HepG2 (cell line): Measurements from ENCODE around the gene THRB. TPM values are rescaled to one million over a fixed set of nuclear protein-coding genes. Genes with fewer than 3 reads are reported as not detected.

Experiments used
- ATF1 ChIP-seq: IDR thresholded peaks from 2 replicates; pipeline ENCODE4 v1.6.1; 2016; ENCODE audit warnings: mild to moderate bottlenecking, control low read depth
- IRF2 ChIP-seq: IDR thresholded peaks from 2 replicates; pipeline ENCODE4 v1.6.1; 2018; ENCODE audit warnings: missing genetic modification reagents, missing compliant biosample characterization
- NFKBIZ ChIP-seq: IDR thresholded peaks from 2 replicates; pipeline ENCODE4 v1.6.1; 2018; ENCODE audit warnings: missing genetic modification reagents, missing compliant biosample characterization
- NR2F1 ChIP-seq, 2 experiments: fragments of 450-650 bp in 1 of 2; formaldehyde crosslinking in 1 of 2; IDR thresholded peaks; 2 replicates each; pipeline versions ENCODE4 v1.5.0 to v1.6.1; 2016 to 2020; ENCODE audit warnings: mild to moderate bottlenecking in 1 of 2, missing compliant biosample characterization in 1 of 2, missing genetic modification reagents in 1 of 2, moderate library complexity in 1 of 2
- RBFOX2 ChIP-seq: fragments of 200-400 bp; formaldehyde crosslinking; IDR thresholded peaks from 2 replicates; pipeline ENCODE4 v1.6.1; 2017; ENCODE audit warnings: low read depth, mild to moderate bottlenecking, low read length
- SAP130 ChIP-seq: IDR thresholded peaks from 2 replicates; pipeline ENCODE4 v1.6.1; 2016; ENCODE audit warnings: low read depth
- ZNF264 ChIP-seq: sonication (generic); formaldehyde crosslinking; IDR thresholded peaks from 2 replicates; pipeline ENCODE4 v1.4.0; 2020; ENCODE audit warnings: missing genetic modification reagents
- ZNF781 ChIP-seq: sonication (generic); formaldehyde crosslinking; IDR thresholded peaks from 2 replicates; pipeline ENCODE4 v1.5.1; 2020; ENCODE audit warnings: borderline replicate concordance, mild to moderate bottlenecking, missing genetic modification reagents; ENCODE audit errors: not compliant biosample characterization
- ZNF879 ChIP-seq: sonication (generic); formaldehyde crosslinking; IDR thresholded peaks from 2 replicates; pipeline ENCODE4 v1.8.1; 2023; ENCODE audit warnings: missing genetic modification reagents
- polyA plus RNA-seq, 8 experiments: library from polyadenylated mRNA; depleted of rRNA in 3 of 8; stranded (reverse) in 7 of 8; unstranded in 1 of 8; fragments of >200 nt; fragmentation: Illumina TruSeq in 4 of 8; extraction: Trizol in 4 of 8; gene quantifications; 2 replicates each; pipeline versions ENCODE4 v1.2.1 to v1.2.3, GENCODE V29; 2011 to 2016; ENCODE audit warnings: low read depth in 4 of 8, missing spikeins in 1 of 8, mixed read lengths in 1 of 8; ENCODE audit not compliant: insufficient read depth in 1 of 8
- total RNA-seq, 5 experiments: library from RNA; depleted of rRNA; stranded (reverse); fragments of >200 nt; fragmentation: Illumina TruSeq; extraction: Trizol; gene quantifications; 2 replicates each; pipeline ENCODE4 v1.2.3, GENCODE V29; 2016; ENCODE audit warnings: low read depth in 1 of 5
- TF ChIP-seq, protein P1 (sequence below), 2 experiments: IDR thresholded peaks; 2 replicates each; pipeline ENCODE4 v1.6.1; 2011 to 2012; ENCODE audit warnings: low read length in 2 of 2, borderline replicate concordance in 1 of 2, low read depth in 1 of 2, mild to moderate bottlenecking in 1 of 2, moderate library complexity in 1 of 2
- TF ChIP-seq, protein P2 (sequence below): sonication (generic); formaldehyde crosslinking; IDR thresholded peaks from 2 replicates; pipeline ENCODE4 v1.5.0; 2020; ENCODE audit warnings: mild to moderate bottlenecking, missing genetic modification reagents, borderline replicate concordance
- TF ChIP-seq, protein P3 (sequence below): sonication (generic); formaldehyde crosslinking; IDR thresholded peaks from 2 replicates; pipeline ENCODE4 v1.4.0; 2020; ENCODE audit warnings: low read depth, missing genetic modification reagents
- TF ChIP-seq, protein P4 (sequence below): sonication (generic); formaldehyde crosslinking; IDR thresholded peaks from 2 replicates; pipeline ENCODE4 v1.4.0; 2020; ENCODE audit warnings: missing genetic modification reagents
- TF ChIP-seq, protein P5 (sequence below): sonication (generic); formaldehyde crosslinking; IDR thresholded peaks from 2 replicates; pipeline ENCODE4 v1.4.0; 2020; ENCODE audit warnings: missing genetic modification reagents

Gene THRB
- total and polyA plus RNA-seq, 2 of the 13 experiments (the other 11 are each of a cell fraction or from before 2014, with no cell fraction given), result 4.7 to 22.7 TPM

DNA sequence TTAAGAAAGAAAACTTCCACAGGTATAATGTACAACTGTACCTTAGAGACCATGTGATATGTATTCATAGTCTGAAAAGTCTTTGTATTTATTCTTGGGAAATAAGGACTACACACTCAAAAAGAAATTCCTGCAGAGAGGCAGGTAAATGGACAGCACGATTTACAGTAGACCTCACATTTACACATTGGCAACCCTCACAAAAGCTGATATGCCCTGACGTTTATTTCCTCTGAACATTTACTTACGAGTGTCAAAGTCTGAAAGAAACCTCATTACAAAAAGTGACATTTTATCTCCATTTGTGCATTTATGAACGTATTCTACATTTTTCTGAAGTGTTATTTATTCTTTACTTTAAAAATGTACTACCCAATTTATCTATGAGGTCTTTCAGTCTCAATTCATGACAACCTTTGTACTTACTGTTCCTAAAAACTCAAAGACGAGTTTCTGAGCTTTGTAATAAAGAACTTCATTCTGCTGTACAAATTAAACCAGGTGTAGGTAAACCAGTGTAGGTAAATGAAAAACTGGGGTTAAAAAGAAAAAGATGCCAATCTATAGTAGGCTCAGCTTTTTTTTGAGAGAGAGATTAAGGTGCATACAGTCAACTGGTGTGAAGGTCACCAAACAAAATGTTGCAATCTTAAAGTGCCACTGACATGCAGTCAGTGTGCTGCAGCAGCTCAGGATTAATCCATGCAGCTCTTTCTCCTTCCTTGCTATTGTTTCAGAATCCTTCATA, 44.3 kb downstream of the THRB start (continued):
- TF ChIP-seq, protein P1, sequence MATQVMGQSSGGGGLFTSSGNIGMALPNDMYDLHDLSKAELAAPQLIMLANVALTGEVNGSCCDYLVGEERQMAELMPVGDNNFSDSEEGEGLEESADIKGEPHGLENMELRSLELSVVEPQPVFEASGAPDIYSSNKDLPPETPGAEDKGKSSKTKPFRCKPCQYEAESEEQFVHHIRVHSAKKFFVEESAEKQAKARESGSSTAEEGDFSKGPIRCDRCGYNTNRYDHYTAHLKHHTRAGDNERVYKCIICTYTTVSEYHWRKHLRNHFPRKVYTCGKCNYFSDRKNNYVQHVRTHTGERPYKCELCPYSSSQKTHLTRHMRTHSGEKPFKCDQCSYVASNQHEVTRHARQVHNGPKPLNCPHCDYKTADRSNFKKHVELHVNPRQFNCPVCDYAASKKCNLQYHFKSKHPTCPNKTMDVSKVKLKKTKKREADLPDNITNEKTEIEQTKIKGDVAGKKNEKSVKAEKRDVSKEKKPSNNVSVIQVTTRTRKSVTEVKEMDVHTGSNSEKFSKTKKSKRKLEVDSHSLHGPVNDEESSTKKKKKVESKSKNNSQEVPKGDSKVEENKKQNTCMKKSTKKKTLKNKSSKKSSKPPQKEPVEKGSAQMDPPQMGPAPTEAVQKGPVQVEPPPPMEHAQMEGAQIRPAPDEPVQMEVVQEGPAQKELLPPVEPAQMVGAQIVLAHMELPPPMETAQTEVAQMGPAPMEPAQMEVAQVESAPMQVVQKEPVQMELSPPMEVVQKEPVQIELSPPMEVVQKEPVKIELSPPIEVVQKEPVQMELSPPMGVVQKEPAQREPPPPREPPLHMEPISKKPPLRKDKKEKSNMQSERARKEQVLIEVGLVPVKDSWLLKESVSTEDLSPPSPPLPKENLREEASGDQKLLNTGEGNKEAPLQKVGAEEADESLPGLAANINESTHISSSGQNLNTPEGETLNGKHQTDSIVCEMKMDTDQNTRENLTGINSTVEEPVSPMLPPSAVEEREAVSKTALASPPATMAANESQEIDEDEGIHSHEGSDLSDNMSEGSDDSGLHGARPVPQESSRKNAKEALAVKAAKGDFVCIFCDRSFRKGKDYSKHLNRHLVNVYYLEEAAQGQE (IDR thresholded peaks at IDR 0.05; ENCODE audit: borderline replicate concordance in 1 of 2, low read depth in 1 of 2, low read length in 2 of 2), result 0 out of 4 replicates have a peak, but pooled peaks of 1 of the 2 experiments have one; percentile 14
- 0 out of 2 replicates have a peak, but pooled peaks have one; percentile 65 for TF ChIP-seq IRF2 (CRISPR knock-in tag)
- TF ChIP-seq ZNF879 (CRISPR knock-in tag), result no peak
- TF ChIP-seq, protein P2, sequence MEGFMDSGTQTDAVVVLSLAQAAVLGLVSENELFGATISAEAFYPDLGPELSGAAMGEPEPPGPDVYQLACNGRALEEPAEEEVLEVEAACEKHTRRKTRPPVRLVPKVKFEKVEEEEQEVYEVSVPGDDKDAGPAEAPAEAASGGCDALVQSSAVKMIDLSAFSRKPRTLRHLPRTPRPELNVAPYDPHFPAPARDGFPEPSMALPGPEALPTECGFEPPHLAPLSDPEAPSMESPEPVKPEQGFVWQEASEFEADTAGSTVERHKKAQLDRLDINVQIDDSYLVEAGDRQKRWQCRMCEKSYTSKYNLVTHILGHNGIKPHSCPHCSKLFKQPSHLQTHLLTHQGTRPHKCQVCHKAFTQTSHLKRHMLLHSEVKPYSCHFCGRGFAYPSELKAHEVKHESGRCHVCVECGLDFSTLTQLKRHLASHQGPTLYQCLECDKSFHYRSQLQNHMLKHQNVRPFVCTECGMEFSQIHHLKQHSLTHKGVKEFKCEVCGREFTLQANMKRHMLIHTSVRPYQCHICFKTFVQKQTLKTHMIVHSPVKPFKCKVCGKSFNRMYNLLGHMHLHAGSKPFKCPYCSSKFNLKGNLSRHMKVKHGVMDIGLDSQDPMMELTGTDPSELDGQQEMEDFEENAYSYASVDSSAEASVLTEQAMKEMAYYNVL (CRISPR knock-in tag), result peak; percentile 48; the same call in 1 of the 2 replicates
- TF ChIP-seq, protein P3, sequence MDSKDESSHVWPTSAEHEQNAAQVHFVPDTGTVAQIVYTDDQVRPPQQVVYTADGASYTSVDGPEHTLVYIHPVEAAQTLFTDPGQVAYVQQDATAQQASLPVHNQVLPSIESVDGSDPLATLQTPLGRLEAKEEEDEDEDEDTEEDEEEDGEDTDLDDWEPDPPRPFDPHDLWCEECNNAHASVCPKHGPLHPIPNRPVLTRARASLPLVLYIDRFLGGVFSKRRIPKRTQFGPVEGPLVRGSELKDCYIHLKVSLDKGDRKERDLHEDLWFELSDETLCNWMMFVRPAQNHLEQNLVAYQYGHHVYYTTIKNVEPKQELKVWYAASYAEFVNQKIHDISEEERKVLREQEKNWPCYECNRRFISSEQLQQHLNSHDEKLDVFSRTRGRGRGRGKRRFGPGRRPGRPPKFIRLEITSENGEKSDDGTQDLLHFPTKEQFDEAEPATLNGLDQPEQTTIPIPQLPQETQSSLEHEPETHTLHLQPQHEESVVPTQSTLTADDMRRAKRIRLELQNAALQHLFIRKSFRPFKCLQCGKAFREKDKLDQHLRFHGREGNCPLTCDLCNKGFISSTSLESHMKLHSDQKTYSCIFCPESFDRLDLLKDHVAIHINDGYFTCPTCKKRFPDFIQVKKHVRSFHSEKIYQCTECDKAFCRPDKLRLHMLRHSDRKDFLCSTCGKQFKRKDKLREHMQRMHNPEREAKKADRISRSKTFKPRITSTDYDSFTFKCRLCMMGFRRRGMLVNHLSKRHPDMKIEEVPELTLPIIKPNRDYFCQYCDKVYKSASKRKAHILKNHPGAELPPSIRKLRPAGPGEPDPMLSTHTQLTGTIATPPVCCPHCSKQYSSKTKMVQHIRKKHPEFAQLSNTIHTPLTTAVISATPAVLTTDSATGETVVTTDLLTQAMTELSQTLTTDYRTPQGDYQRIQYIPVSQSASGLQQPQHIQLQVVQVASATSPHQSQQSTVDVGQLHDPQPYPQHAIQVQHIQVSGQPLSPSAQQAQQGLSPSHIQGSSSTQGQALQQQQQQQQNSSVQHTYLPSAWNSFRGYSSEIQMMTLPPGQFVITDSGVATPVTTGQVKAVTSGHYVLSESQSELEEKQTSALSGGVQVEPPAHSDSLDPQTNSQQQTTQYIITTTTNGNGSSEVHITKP (CRISPR knock-in tag), result 0 out of 2 replicates have a peak, but pooled peaks have one; percentile 17
- peak; percentile 57; the same call in 1 of the 2 replicates for TF ChIP-seq NFKBIZ (CRISPR knock-in tag)
- TF ChIP-seq RBFOX2, result 0 out of 2 replicates have a peak, but pooled peaks have one; percentile 12
- TF ChIP-seq NR2F1 (CRISPR knock-in tag; IDR thresholded peaks at IDR 0.05), result peak in 1 of 2 experiments; percentile 68; a peak in 2 of 4 replicates
- TF ChIP-seq ZNF264, result 0 out of 2 replicates have a peak, but pooled peaks have one; percentile 21
- TF ChIP-seq, protein P4, sequence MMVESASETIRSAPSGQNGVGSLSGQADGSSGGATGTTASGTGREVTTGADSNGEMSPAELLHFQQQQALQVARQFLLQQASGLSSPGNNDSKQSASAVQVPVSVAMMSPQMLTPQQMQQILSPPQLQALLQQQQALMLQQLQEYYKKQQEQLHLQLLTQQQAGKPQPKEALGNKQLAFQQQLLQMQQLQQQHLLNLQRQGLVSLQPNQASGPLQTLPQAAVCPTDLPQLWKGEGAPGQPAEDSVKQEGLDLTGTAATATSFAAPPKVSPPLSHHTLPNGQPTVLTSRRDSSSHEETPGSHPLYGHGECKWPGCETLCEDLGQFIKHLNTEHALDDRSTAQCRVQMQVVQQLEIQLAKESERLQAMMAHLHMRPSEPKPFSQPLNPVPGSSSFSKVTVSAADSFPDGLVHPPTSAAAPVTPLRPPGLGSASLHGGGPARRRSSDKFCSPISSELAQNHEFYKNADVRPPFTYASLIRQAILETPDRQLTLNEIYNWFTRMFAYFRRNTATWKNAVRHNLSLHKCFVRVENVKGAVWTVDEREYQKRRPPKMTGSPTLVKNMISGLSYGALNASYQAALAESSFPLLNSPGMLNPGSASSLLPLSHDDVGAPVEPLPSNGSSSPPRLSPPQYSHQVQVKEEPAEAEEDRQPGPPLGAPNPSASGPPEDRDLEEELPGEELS (CRISPR knock-in tag), result peak; percentile 90
- 0 out of 2 replicates have a peak, but pooled peaks have one; percentile 17 for TF ChIP-seq ATF1 (CRISPR knock-in tag)
- peak; percentile 72 for TF ChIP-seq SAP130 (CRISPR knock-in tag)
- TF ChIP-seq, protein P5, sequence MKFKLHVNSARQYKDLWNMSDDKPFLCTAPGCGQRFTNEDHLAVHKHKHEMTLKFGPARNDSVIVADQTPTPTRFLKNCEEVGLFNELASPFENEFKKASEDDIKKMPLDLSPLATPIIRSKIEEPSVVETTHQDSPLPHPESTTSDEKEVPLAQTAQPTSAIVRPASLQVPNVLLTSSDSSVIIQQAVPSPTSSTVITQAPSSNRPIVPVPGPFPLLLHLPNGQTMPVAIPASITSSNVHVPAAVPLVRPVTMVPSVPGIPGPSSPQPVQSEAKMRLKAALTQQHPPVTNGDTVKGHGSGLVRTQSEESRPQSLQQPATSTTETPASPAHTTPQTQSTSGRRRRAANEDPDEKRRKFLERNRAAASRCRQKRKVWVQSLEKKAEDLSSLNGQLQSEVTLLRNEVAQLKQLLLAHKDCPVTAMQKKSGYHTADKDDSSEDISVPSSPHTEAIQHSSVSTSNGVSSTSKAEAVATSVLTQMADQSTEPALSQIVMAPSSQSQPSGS, result peak; percentile 60; the same call in 1 of the 2 replicates
- TF ChIP-seq ZNF781 (CRISPR knock-in tag), result no peak
